Common myeloid progenitor, CD34-positive (primary cell): ENCODE measurements around the gene MAGEF1.

ENCODE experiments used
- CTCF ChIA-PET: fragments of 350-600 bp; sonication (Branson Sonifier 250); formaldehyde crosslinking; loops from one replicate; lab custom pipeline; 2021; ENCODE audit warnings: antibody characterized with exemption; lab: Charles Lee
- POLR2A ChIA-PET: fragments of 350-600 bp; sonication (Branson Sonifier 250); formaldehyde crosslinking; loops from one replicate; lab custom pipeline; 2021; ENCODE audit warnings: antibody characterized with exemption; lab: Charles Lee
- DNase-seq, 3 donors: peaks; one replicate each; pipeline versions ENCODE4 v3.0.0 to v3.0.0-alpha.2; 2013
- H3K27ac ChIP-seq, 2 experiments: 1 replicate in 1 of 2; 2 replicates in 1 of 2; pipeline ENCODE4 v1.7.0; 2013; ENCODE audit warnings: inconsistent platforms in 2 of 2, low read length in 2 of 2, mild to moderate bottlenecking in 2 of 2, low read depth in 1 of 2, moderate library complexity in 1 of 2; ENCODE audit not compliant: severe bottlenecking in 2 of 2, insufficient read depth in 1 of 2, poor library complexity in 1 of 2
- H3K27me3 ChIP-seq, 5 experiments: replicated peaks in 2 of 5; 1 replicate in 3 of 5; 2 replicates in 2 of 5; pipeline versions ENCODE4 v1.6.1 to v1.7.0; 2013; ENCODE audit warnings: low read length in 4 of 5, mild to moderate bottlenecking in 2 of 5, moderate library complexity in 2 of 5, inconsistent platforms in 1 of 5; ENCODE audit not compliant: insufficient read depth in 5 of 5, control insufficient read depth in 4 of 5
- H3K36me3 ChIP-seq, 4 experiments: 1 replicate in 2 of 4; 2 replicates in 2 of 4; pipeline versions ENCODE4 v1.6.1 to v1.7.0; 2013; ENCODE audit warnings: low read length in 3 of 4, control low read depth in 1 of 4, mild to moderate bottlenecking in 1 of 4; ENCODE audit not compliant: control insufficient read depth in 4 of 4, insufficient read depth in 4 of 4
- H3K4me1 ChIP-seq, 4 experiments: 1 replicate in 3 of 4; 2 replicates in 1 of 4; pipeline versions ENCODE4 v1.6.1 to v1.7.1; 2013; ENCODE audit warnings: low read length in 3 of 4, mild to moderate bottlenecking in 3 of 4, control low read depth in 1 of 4, inconsistent platforms in 1 of 4, moderate library complexity in 1 of 4; ENCODE audit not compliant: control insufficient read depth in 4 of 4, insufficient read depth in 4 of 4; ENCODE audit errors: control extremely low read depth in 1 of 4
- H3K4me3 ChIP-seq, 7 experiments: 1 replicate in 4 of 7; 2 replicates in 3 of 7; pipeline versions ENCODE4 v1.5.1 to v1.7.0; 2013; ENCODE audit warnings: mild to moderate bottlenecking in 7 of 7, low read length in 6 of 7, moderate library complexity in 6 of 7, inconsistent platforms in 2 of 7, low read depth in 2 of 7, control low read depth in 1 of 7; ENCODE audit not compliant: insufficient read depth in 4 of 7, control insufficient read depth in 1 of 7; ENCODE audit errors: extremely low read depth in 1 of 7
- H3K9me3 ChIP-seq, 5 experiments: 1 replicate in 4 of 5; 2 replicates in 1 of 5; pipeline versions ENCODE4 v1.6.1 to v1.7.1; 2013; ENCODE audit warnings: low read length in 4 of 5, mild to moderate bottlenecking in 2 of 5, inconsistent platforms in 1 of 5, low read depth in 1 of 5, moderate library complexity in 1 of 5; ENCODE audit not compliant: control insufficient read depth in 4 of 5, insufficient read depth in 2 of 5; ENCODE audit errors: control extremely low read depth in 1 of 5
- WGBS: methylation state at CpG from one replicate; pipeline ENCODE4 v1.1.5; 2013; ENCODE audit not compliant: insufficient coverage; 5-methylcytosine and 5-hydroxymethylcytosine counted together

The MAGEF1 gene

DNA sequence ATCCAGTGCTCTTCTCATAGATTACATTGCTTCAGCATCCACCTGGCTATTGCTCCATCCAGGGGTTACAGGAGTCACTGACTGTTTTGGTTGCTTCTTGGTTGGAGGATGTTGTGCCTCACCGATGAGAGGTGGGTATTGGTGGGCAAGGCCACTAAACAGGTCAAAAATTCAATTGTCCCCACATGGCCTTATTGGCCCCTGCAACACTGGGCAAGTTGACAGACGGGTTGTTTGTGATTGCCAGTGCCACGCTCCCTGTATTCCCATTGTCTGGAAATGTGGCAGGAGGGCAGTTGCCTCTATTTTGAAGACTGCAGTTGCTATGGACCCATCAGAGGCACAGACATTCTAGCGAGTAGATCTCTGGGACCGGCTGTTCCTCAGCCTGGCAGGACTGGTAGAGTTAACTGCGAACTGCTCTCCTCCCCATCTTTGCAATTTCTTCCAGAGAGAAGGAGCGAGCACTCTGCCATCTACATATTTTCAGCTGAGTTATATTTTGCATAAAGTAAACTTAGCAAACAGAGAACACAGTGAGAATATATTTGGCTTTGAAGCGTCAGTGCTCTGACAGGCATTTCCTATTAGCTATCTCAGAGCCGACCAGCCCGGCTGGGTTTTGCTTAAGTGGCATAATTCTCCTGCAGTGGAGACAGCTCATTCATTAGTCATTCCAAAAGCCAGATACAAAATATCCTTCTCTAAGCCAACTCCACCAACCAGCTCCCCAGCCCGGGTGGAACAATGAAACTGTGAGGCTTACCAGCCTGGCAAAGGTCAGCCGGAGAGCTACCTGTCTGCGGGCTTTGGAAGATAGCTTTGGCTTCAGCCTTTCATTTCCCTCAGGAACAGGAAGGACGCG lies 26.0 kb upstream of the MAGEF1 start:
- H3K27me3 ChIP-seq = peaks cover 0 to 1% (median 0%) of the 10 kb centered on the region in 5 experiments
- H3K4me3 ChIP-seq = no peak overlapping the region
- no peak overlapping the region for H3K27ac ChIP-seq
- peaks cover 0 to 4% (median 0%) of the 10 kb centered on the region in 4 experiments for H3K4me1 ChIP-seq
- WGBS = 79% methylated on average over 10 of the region's 15 CpGs
- DNase-seq = peak in 2 of 3 donors; percentile 20 to 36
- H3K9me3 ChIP-seq = no peaks in the 10 kb centered on the region
- H3K36me3 ChIP-seq = no peaks in the 10 kb centered on the region
- CTCF ChIA-PET = interaction anchor here (0.7 to 8.4 kb wide), 4 partner anchors 9 to 177 kb away, joined by 3 to 73 read pairs (median 6); no protein-coding TSS in a partner anchor
- POLR2A ChIA-PET = interaction anchor here (1.1 kb wide), 1 partner anchor 177 kb away, joined by 3 read pairs; the partner anchor contains the start of gene EPHB3

DNA sequence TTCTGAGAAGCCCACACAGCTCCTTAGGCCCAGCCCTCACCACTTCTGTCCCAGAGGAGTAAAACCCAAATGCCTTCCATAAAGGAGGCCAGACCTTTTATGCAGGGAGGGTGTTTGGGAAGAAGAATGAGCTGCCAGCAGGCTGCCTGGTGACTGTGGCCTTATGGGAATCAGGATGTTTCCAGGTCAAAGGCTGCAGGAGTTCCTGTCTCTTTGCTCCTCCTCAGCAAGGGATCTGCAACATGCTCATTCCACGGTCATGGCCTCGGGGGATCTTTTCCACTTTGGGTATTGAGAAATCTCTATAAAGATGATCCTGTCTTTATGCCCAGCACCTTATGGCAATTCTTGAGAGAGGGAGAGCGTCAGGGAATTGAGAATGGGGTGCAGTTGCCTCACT lies 25.2 kb upstream of the MAGEF1 start:
- DNase-seq = no peak
- ChIA-PET CTCF (interaction anchor here (0.7 to 3.5 kb wide), 4 partner anchors 11 to 176 kb away, joined by 3 to 18 read pairs (median 6); no protein-coding TSS in a partner anchor), POLR2A (no interaction called here)

GRCh38 chr3:184734903-184735701 lies 23.2 kb upstream of the MAGEF1 start:
- H3K27me3 ChIP-seq = no peaks in the 10 kb centered on the region
- ChIA-PET POLR2A (interaction anchor here (0.9 kb wide), 1 partner anchor 78 kb away, joined by 3 read pairs; no protein-coding TSS in a partner anchor), CTCF (interaction anchor here (1.3 to 3.5 kb wide), 3 partner anchors 8 to 58 kb away, joined by 3 to 18 read pairs (median 7); no protein-coding TSS in a partner anchor)

More for the DNA sequence above, 25.2 kb upstream of the MAGEF1 start:
- WGBS = 100% methylated on average over 2 of the region's 3 CpGs
- Histone ChIP-seq H3K27me3 (peaks cover 0 to 1% (median 0%) of the 10 kb centered on the region in 5 experiments), H3K36me3 (no peaks in the 10 kb centered on the region), H3K4me1 (peaks cover 0 to 4% (median 0%) of the 10 kb centered on the region in 4 experiments), H3K27ac (no peak overlapping the region), H3K4me3 (no peak overlapping the region), H3K9me3 (no peaks in the 10 kb centered on the region)

GRCh38 chr3:184733971-184734608 lies 22.2 kb upstream of the MAGEF1 start:
- Histone ChIP-seq H3K9me3 (no peaks in the 10 kb centered on the region), H3K4me1 (no peaks in the 10 kb centered on the region), H3K36me3 (no peaks in the 10 kb centered on the region), H3K4me3 (no peak overlapping the region), H3K27me3 (no peaks in the 10 kb centered on the region), H3K27ac (no peak overlapping the region)
- CTCF ChIA-PET = interaction anchor here (0.5 to 11.0 kb wide), 8 partner anchors 8 to 215 kb away, joined by 3 to 73 read pairs (median 4); no protein-coding TSS in a partner anchor
- POLR2A ChIA-PET = no interaction called here
- 88% methylated on average over 8 of the region's 8 CpGs for WGBS
- DNase-seq = no peak

More at GRCh38 chr3:184734903-184735701, 23.2 kb upstream of the MAGEF1 start:
- Histone ChIP-seq H3K36me3 (no peaks in the 10 kb centered on the region), H3K27ac (no peak overlapping the region), H3K4me1 (no peaks in the 10 kb centered on the region), H3K9me3 (no peaks in the 10 kb centered on the region), H3K4me3 (no peak overlapping the region)
- no peak for DNase-seq
- WGBS = 98% methylated on average over 10 of the region's 14 CpGs

DNA sequence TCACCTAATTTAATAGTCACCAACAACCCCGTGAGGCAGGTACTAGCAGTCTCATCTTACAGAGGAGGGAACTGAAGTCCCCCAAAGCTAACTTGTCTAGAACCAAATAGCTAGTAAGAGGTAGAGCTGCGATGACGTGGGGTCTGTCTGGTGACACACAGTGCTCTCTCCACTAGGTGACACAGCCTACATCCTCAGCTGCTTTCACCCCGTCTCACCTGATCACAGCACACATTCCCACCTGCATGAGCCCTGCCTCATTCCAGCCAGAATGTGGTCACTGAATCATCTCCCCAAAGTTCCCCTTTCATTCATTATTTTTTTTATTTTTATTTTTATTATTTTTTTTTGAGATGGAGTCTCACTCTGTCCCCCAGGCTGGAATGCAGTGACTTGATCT lies 21.3 kb upstream of the MAGEF1 start:
- Histone ChIP-seq H3K27me3 (no peaks in the 10 kb centered on the region), H3K9me3 (no peaks in the 10 kb centered on the region), H3K4me3 (no peak overlapping the region), H3K27ac (no peak overlapping the region), H3K4me1 (no peaks in the 10 kb centered on the region), H3K36me3 (no peaks in the 10 kb centered on the region)
- DNase-seq = peak in 1 of 3 donors; percentile 22
- POLR2A ChIA-PET = no interaction called here
- CTCF ChIA-PET = interaction anchor here (1.9 to 11.0 kb wide), 3 partner anchors 9 to 16 kb away, joined by 5 to 73 read pairs (median 11); no protein-coding TSS in a partner anchor
- 100% methylated on average over 3 of the region's 4 CpGs for WGBS

GRCh38 chr3:184731786-184732537 lies 20.1 kb upstream of the MAGEF1 start:
- H3K27ac ChIP-seq = no peak overlapping the region

More at GRCh38 chr3:184731786-184732537, 20.1 kb upstream of the MAGEF1 start:
- no peaks in the 10 kb centered on the region for H3K9me3 ChIP-seq
- WGBS = 84% methylated on average over 9 of the region's 11 CpGs
- H3K27me3 ChIP-seq = no peaks in the 10 kb centered on the region
- CTCF ChIA-PET = interaction anchor here (0.7 to 11.0 kb wide), 4 partner anchors 10 to 43 kb away, joined by 3 to 73 read pairs (median 7); no protein-coding TSS in a partner anchor
- H3K4me3 ChIP-seq = no peak overlapping the region
- POLR2A ChIA-PET = no interaction called here
- H3K36me3 ChIP-seq = no peaks in the 10 kb centered on the region
- DNase-seq = no peak
- no peaks in the 10 kb centered on the region for H3K4me1 ChIP-seq
